SK-N-SH (cell line): ENCODE results near the gene HS2ST1. TPM values are rescaled to one million over a fixed set of nuclear protein-coding genes. Genes with fewer than 3 reads are reported as not detected.

Experiments used
- CTCF ChIA-PET: fragments of 300-600, 350-600 bp; formaldehyde crosslinking; extraction: SDS; loops from one replicate; lab custom pipeline; 2021; lab: Yijun Ruan, JAX
- POLR2A ChIA-PET: fragments of 350-600 bp; sonication (Branson Sonifier 250); formaldehyde crosslinking; extraction: SDS; loops from one replicate; lab custom pipeline; 2020; ENCODE audit warnings: antibody characterized with exemption, inconsistent platforms; lab: Yijun Ruan, JAX
- DNase-seq: peaks from one replicate; pipeline ENCODE4 v3.0.0; 2012
- H2AFZ ChIP-seq: fragments of 200-600 bp; sonication (generic); 2 replicates; pipeline ENCODE4 v1.8.1; 2016; ENCODE audit warnings: antibody characterized with exemption, mild to moderate bottlenecking, low read depth
- H3F3A ChIP-seq: fragments of 200-600 bp; sonication (generic); replicated peaks from 2 replicates; pipeline ENCODE3; 2016; ENCODE audit warnings: antibody characterized with exemption, mild to moderate bottlenecking; ENCODE audit not compliant: insufficient read depth
- H3K27ac ChIP-seq, 2 experiments: fragments of 200-500 bp in 1 of 2; fragments of 200-600 bp in 1 of 2; sonication (Bioruptor generic) in 1 of 2; sonication (generic), shearing (Covaris generic) in 1 of 2; 2 replicates each; pipeline versions ENCODE4 v1.5.1 to v1.6.1; 2014 to 2016; ENCODE audit warnings: low read depth in 2 of 2, inconsistent platforms in 1 of 2, low read length in 1 of 2, mild to moderate bottlenecking in 1 of 2, mixed read lengths in 1 of 2
- H3K27me3 ChIP-seq: fragments of 200-600 bp; sonication (generic), shearing (Covaris generic); 2 replicates; pipeline ENCODE4 v1.6.1; 2016; ENCODE audit warnings: mixed run types; ENCODE audit not compliant: insufficient read depth
- H3K36me3 ChIP-seq, 2 experiments: fragments of 200-500 bp in 1 of 2; fragments of 200-600 bp in 1 of 2; sonication (Bioruptor generic) in 1 of 2; sonication (generic) in 1 of 2; replicated peaks in 1 of 2; 2 replicates each; pipeline versions ENCODE3 to v1.5.1; 2014 to 2016; ENCODE audit warnings: low read length in 1 of 2, mild to moderate bottlenecking in 1 of 2; ENCODE audit not compliant: insufficient read depth in 2 of 2, control insufficient read depth in 1 of 2
- H3K4me1 ChIP-seq, 2 experiments: fragments of 200-500 bp in 1 of 2; fragments of 200-600 bp in 1 of 2; sonication (Bioruptor generic) in 1 of 2; sonication (generic), shearing (Covaris generic) in 1 of 2; 2 replicates each; pipeline versions ENCODE4 v1.5.1 to v1.6.1; 2014 to 2016; ENCODE audit warnings: low read depth in 1 of 2, low read length in 1 of 2, mixed run types in 1 of 2; ENCODE audit not compliant: insufficient read depth in 2 of 2, control insufficient read depth in 1 of 2
- H3K4me2 ChIP-seq: fragments of 200-600 bp; sonication (generic), shearing (Covaris generic); 2 replicates; pipeline ENCODE4 v1.6.1; 2017; ENCODE audit warnings: mixed run types
- H3K4me3 ChIP-seq, 2 experiments: fragments of 200-500 bp in 1 of 2; fragments of 200-600 bp in 1 of 2; sonication (Bioruptor generic) in 1 of 2; sonication (generic), shearing (Covaris generic) in 1 of 2; 2 replicates each; pipeline versions ENCODE4 v1.5.1 to v1.8.1; 2014 to 2016; ENCODE audit warnings: low read depth in 2 of 2, inconsistent platforms in 1 of 2, low read length in 1 of 2, mild to moderate bottlenecking in 1 of 2, mixed read lengths in 1 of 2, moderate library complexity in 1 of 2
- H3K79me2 ChIP-seq: fragments of 200-600 bp; sonication (generic); 2 replicates; pipeline ENCODE4 v1.8.1; 2017; ENCODE audit warnings: mild to moderate bottlenecking; ENCODE audit not compliant: insufficient read depth
- H3K9ac ChIP-seq: fragments of 200-600 bp; sonication (generic); 2 replicates; pipeline ENCODE4 v1.6.1; 2017; ENCODE audit warnings: mixed run types
- H3K9me2 ChIP-seq: fragments of 200-600 bp; sonication (generic); 2 replicates; pipeline ENCODE4 v1.6.1; 2017; ENCODE audit warnings: mixed run types
- H3K9me3 ChIP-seq: fragments of 200-600 bp; sonication (generic); 2 replicates; pipeline ENCODE4 v1.6.1; 2017; ENCODE audit warnings: mixed run types, mild to moderate bottlenecking, moderate library complexity
- H4K20me1 ChIP-seq: fragments of 200-600 bp; sonication (generic); 2 replicates; pipeline ENCODE4 v1.6.1; 2017; ENCODE audit warnings: mild to moderate bottlenecking, mixed run types; ENCODE audit not compliant: insufficient read depth
- EP300 ChIP-seq, 2 experiments: IDR thresholded peaks; 2 replicates each; pipeline versions ENCODE4 v1.4.0 to v1.6.1; 2012; ENCODE audit warnings: borderline replicate concordance in 1 of 2, low read depth in 1 of 2, low read length in 1 of 2
- FOSL2 ChIP-seq: IDR thresholded peaks from 2 replicates; pipeline ENCODE4 v1.4.0; 2012; ENCODE audit warnings: low read depth, mild to moderate bottlenecking, moderate library complexity, borderline replicate concordance
- FOXJ3 ChIP-seq: sonication (generic); formaldehyde crosslinking; IDR thresholded peaks from 2 replicates; pipeline ENCODE4 v1.5.1; 2020; ENCODE audit warnings: mild to moderate bottlenecking, missing genetic modification reagents
- JUND ChIP-seq: IDR thresholded peaks from 2 replicates; pipeline ENCODE4 v1.4.0; 2012
- MXI1 ChIP-seq: IDR thresholded peaks from 2 replicates; pipeline ENCODE4 v1.6.1; 2012; ENCODE audit warnings: mild to moderate bottlenecking, low read depth, low read length, improper control_type of control experiment
- NRF1 ChIP-seq: IDR thresholded peaks from 2 replicates; pipeline ENCODE4 v1.6.1; 2012; ENCODE audit warnings: low read depth, mild to moderate bottlenecking, low read length
- POLR2AphosphoS5 ChIP-seq: IDR thresholded peaks from 2 replicates; pipeline ENCODE4 v1.6.1; 2012; ENCODE audit warnings: low read depth, low read length
- RXRA ChIP-seq: IDR thresholded peaks from 2 replicates; pipeline ENCODE4 v1.4.0; 2012; ENCODE audit warnings: low read depth, mild to moderate bottlenecking, borderline replicate concordance
- SMC3 ChIP-seq: IDR thresholded peaks from 2 replicates; pipeline ENCODE4 v1.6.1; 2012; ENCODE audit warnings: low read depth, low read length, improper control_type of control experiment
- TAF1 ChIP-seq: IDR thresholded peaks from 2 replicates; pipeline ENCODE4 v1.6.1; 2012; ENCODE audit warnings: low read depth, mild to moderate bottlenecking, low read length, moderate library complexity, borderline replicate concordance
- TCF12 ChIP-seq: IDR thresholded peaks from 2 replicates; pipeline ENCODE4 v1.4.0; 2012
- TEAD4 ChIP-seq: IDR thresholded peaks from 2 replicates; pipeline ENCODE4 v1.4.0; 2012; ENCODE audit warnings: mild to moderate bottlenecking, borderline replicate concordance; ENCODE audit not compliant: insufficient read depth
- YY1 ChIP-seq: IDR thresholded peaks from 2 replicates; pipeline ENCODE4 v1.4.0; 2012; ENCODE audit warnings: low read depth, mild to moderate bottlenecking
- WGBS: methylation state at CpG from one replicate; pipeline ENCODE4 v1.1.6; 2017; ENCODE audit warnings: low lambda C conversion rate; 5-methylcytosine and 5-hydroxymethylcytosine counted together
- polyA plus RNA-seq, 3 experiments: library from polyadenylated mRNA; depleted of rRNA; stranded (reverse); fragments of >200 nt; gene quantifications; 2 replicates each; pipeline ENCODE4 v1.2.3, GENCODE V29; 2012
- TF ChIP-seq, protein P1 (sequence below): IDR thresholded peaks from 2 replicates; pipeline ENCODE4 v1.6.1; 2012; ENCODE audit warnings: mild to moderate bottlenecking, low read depth, low read length, moderate library complexity
- TF ChIP-seq, protein P2 (sequence below): fragments of 200-600 bp; sonication (generic); IDR thresholded peaks from 2 replicates; pipeline ENCODE4 v1.6.1; 2017; ENCODE audit warnings: antibody characterized with exemption, mild to moderate bottlenecking, moderate library complexity
- TF ChIP-seq, protein P3 (sequence below): IDR thresholded peaks from 2 replicates; pipeline ENCODE4 v1.4.0; 2012; ENCODE audit warnings: low read depth, borderline replicate concordance
- TF ChIP-seq, protein P4 (sequence below): fragments of 150-350 bp; IDR thresholded peaks from 2 replicates; pipeline ENCODE4 v1.6.1; 2017; ENCODE audit warnings: antibody characterized with exemption, low read length, low read depth, borderline replicate concordance
- TF ChIP-seq, protein P5 (sequence below): IDR thresholded peaks from 2 replicates; pipeline ENCODE4 v1.4.0; 2012; ENCODE audit warnings: low read depth, borderline replicate concordance
- TF ChIP-seq, protein P6 (sequence below): fragments of 150-350 bp; IDR thresholded peaks from 2 replicates; pipeline ENCODE4 v1.6.1; 2016; ENCODE audit warnings: mild to moderate bottlenecking, low read depth, low read length

HS2ST1 gene
- polyA plus RNA-seq, 1 of the 3 experiments (the other 2 are of a cell fraction) = 16.6 TPM

DNA sequence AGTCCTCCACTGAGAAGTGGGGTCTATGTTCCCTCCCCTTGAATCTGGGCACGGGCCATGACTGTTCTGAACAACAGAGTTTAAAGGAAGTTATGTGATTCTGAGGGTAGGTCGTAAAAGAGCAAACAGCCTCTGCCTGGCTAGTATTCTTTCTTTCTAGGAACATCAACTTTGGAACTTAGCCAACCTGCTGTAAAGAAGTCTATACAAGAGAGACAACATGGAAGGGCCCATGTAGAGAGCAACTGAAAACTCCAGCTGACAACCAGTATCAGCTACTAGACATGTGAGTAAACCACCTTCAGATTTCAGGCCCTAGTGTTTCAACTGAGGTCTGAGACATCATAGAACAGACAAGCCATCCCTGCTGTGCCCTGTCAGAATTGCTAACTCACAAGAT, 8.0 kb upstream of the HS2ST1 start:
- H3K4me3 ChIP-seq = no peak overlapping the region
- CTCF ChIA-PET = no interaction called here
- TF ChIP-seq, protein P1, sequence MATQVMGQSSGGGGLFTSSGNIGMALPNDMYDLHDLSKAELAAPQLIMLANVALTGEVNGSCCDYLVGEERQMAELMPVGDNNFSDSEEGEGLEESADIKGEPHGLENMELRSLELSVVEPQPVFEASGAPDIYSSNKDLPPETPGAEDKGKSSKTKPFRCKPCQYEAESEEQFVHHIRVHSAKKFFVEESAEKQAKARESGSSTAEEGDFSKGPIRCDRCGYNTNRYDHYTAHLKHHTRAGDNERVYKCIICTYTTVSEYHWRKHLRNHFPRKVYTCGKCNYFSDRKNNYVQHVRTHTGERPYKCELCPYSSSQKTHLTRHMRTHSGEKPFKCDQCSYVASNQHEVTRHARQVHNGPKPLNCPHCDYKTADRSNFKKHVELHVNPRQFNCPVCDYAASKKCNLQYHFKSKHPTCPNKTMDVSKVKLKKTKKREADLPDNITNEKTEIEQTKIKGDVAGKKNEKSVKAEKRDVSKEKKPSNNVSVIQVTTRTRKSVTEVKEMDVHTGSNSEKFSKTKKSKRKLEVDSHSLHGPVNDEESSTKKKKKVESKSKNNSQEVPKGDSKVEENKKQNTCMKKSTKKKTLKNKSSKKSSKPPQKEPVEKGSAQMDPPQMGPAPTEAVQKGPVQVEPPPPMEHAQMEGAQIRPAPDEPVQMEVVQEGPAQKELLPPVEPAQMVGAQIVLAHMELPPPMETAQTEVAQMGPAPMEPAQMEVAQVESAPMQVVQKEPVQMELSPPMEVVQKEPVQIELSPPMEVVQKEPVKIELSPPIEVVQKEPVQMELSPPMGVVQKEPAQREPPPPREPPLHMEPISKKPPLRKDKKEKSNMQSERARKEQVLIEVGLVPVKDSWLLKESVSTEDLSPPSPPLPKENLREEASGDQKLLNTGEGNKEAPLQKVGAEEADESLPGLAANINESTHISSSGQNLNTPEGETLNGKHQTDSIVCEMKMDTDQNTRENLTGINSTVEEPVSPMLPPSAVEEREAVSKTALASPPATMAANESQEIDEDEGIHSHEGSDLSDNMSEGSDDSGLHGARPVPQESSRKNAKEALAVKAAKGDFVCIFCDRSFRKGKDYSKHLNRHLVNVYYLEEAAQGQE = no peak
- no peak for TF ChIP-seq POLR2AphosphoS5
- TF ChIP-seq, protein P2, sequence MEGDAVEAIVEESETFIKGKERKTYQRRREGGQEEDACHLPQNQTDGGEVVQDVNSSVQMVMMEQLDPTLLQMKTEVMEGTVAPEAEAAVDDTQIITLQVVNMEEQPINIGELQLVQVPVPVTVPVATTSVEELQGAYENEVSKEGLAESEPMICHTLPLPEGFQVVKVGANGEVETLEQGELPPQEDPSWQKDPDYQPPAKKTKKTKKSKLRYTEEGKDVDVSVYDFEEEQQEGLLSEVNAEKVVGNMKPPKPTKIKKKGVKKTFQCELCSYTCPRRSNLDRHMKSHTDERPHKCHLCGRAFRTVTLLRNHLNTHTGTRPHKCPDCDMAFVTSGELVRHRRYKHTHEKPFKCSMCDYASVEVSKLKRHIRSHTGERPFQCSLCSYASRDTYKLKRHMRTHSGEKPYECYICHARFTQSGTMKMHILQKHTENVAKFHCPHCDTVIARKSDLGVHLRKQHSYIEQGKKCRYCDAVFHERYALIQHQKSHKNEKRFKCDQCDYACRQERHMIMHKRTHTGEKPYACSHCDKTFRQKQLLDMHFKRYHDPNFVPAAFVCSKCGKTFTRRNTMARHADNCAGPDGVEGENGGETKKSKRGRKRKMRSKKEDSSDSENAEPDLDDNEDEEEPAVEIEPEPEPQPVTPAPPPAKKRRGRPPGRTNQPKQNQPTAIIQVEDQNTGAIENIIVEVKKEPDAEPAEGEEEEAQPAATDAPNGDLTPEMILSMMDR = no peak
- no peak for TF ChIP-seq RXRA
- no peak for TF ChIP-seq TAF1
- TF ChIP-seq TCF12 = no peak
- TF ChIP-seq, protein P3, sequence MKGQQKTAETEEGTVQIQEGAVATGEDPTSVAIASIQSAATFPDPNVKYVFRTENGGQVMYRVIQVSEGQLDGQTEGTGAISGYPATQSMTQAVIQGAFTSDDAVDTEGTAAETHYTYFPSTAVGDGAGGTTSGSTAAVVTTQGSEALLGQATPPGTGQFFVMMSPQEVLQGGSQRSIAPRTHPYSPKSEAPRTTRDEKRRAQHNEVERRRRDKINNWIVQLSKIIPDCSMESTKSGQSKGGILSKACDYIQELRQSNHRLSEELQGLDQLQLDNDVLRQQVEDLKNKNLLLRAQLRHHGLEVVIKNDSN = no peak
- TF ChIP-seq FOXJ3 (CRISPR knock-in tag) = no peak
- no peak for TF ChIP-seq YY1
- TF ChIP-seq, protein P4, sequence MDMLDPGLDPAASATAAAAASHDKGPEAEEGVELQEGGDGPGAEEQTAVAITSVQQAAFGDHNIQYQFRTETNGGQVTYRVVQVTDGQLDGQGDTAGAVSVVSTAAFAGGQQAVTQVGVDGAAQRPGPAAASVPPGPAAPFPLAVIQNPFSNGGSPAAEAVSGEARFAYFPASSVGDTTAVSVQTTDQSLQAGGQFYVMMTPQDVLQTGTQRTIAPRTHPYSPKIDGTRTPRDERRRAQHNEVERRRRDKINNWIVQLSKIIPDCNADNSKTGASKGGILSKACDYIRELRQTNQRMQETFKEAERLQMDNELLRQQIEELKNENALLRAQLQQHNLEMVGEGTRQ = no peak
- no peak for TF ChIP-seq FOSL2
- TF ChIP-seq, protein P5, sequence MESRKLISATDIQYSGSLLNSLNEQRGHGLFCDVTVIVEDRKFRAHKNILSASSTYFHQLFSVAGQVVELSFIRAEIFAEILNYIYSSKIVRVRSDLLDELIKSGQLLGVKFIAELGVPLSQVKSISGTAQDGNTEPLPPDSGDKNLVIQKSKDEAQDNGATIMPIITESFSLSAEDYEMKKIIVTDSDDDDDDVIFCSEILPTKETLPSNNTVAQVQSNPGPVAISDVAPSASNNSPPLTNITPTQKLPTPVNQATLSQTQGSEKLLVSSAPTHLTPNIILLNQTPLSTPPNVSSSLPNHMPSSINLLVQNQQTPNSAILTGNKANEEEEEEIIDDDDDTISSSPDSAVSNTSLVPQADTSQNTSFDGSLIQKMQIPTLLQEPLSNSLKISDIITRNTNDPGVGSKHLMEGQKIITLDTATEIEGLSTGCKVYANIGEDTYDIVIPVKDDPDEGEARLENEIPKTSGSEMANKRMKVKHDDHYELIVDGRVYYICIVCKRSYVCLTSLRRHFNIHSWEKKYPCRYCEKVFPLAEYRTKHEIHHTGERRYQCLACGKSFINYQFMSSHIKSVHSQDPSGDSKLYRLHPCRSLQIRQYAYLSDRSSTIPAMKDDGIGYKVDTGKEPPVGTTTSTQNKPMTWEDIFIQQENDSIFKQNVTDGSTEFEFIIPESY = no peak
- no peak for TF ChIP-seq EP300 (IDR thresholded peaks at IDR 0.05; ENCODE audit: borderline replicate concordance in 1 of 2, low read depth in 1 of 2, low read length in 1 of 2)
- TF ChIP-seq TEAD4 = no peak
- TF ChIP-seq, protein P6, sequence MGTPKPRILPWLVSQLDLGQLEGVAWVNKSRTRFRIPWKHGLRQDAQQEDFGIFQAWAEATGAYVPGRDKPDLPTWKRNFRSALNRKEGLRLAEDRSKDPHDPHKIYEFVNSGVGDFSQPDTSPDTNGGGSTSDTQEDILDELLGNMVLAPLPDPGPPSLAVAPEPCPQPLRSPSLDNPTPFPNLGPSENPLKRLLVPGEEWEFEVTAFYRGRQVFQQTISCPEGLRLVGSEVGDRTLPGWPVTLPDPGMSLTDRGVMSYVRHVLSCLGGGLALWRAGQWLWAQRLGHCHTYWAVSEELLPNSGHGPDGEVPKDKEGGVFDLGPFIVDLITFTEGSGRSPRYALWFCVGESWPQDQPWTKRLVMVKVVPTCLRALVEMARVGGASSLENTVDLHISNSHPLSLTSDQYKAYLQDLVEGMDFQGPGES = no peak
- TF ChIP-seq SMC3 = no peak
- TF ChIP-seq NRF1 = no peak
- no peak for TF ChIP-seq JUND
- no peak for TF ChIP-seq MXI1
- no peak overlapping the region for H3K9ac ChIP-seq
- H3K27me3 ChIP-seq = no peaks in the 10 kb centered on the region
- no peak overlapping the region for H2AFZ ChIP-seq
- no peaks in the 10 kb centered on the region for H3K4me1 ChIP-seq
- no peaks in the 10 kb centered on the region for H3F3A ChIP-seq
- no peaks in the 10 kb centered on the region for H3K9me3 ChIP-seq
- peaks cover 39 to 41% of the 10 kb centered on the region in 2 experiments for H3K36me3 ChIP-seq
- WGBS = 93% methylated on average over 2 of the region's 2 CpGs
- H3K79me2 ChIP-seq = peaks cover 99% of the 10 kb centered on the region
- POLR2A ChIA-PET = no interaction called here
- peaks cover 63% of the 10 kb centered on the region for H4K20me1 ChIP-seq
- no peaks in the 10 kb centered on the region for H3K9me2 ChIP-seq
- H3K27ac ChIP-seq = no peak overlapping the region
- DNase-seq = no peak
- H3K4me2 ChIP-seq = no peak overlapping the region
